IMR-90 (cell line): ENCODE results near the gene GNG2. TPM values are rescaled to one million over a fixed set of nuclear protein-coding genes. Genes with fewer than 3 reads are reported as not detected.

Experiments
- ATAC-seq: fragments of 200-7000 bp; cut with Tn5 transposase; 2 replicates; pipeline ENCODE4 v1.9.1; 2020; ENCODE audit warnings: low read depth, mild to moderate bottlenecking, moderate library complexity
- BruUV-seq: library from RNA; stranded (reverse); fragments of 400-500 nt; replicated peaks from 2 replicates; lab custom pipeline; 2021; lab: Mats Ljungman, UMichigan
- CTCF ChIA-PET: fragments of 300-600 bp; formaldehyde crosslinking; extraction: SDS; loops from one replicate; lab custom pipeline; 2021; ENCODE audit warnings: antibody characterized with exemption; lab: Yijun Ruan, JAX
- POLR2A ChIA-PET: fragments of 300-600 bp; sonication (Branson Sonifier 250); formaldehyde crosslinking; loops from one replicate; lab custom pipeline; 2022; ENCODE audit warnings: antibody characterized with exemption; ENCODE audit not compliant: unreplicated experiment; lab: Charles Lee
- DNase-seq: peaks from one replicate; pipeline ENCODE4 v3.0.0; 2013
- H2AFZ ChIP-seq: replicated peaks from 2 replicates; pipeline ENCODE3; 2013; ENCODE audit warnings: low read length, mild to moderate bottlenecking; ENCODE audit not compliant: poor library complexity
- H2AK5ac ChIP-seq: 2 replicates; pipeline ENCODE4 v1.6.1; 2013; ENCODE audit warnings: low read depth, low read length, inconsistent platforms
- H2AK9ac ChIP-seq: replicated peaks from 2 replicates; pipeline ENCODE3; 2013; ENCODE audit warnings: mild to moderate bottlenecking, low read depth, low read length, moderate library complexity; ENCODE audit not compliant: poor library complexity
- H2BK120ac ChIP-seq: 2 replicates; pipeline ENCODE4 v1.6.1; 2013; ENCODE audit warnings: low read depth, low read length, inconsistent platforms
- H2BK15ac ChIP-seq: 3 replicates; pipeline ENCODE4 v1.6.1; 2013; ENCODE audit warnings: low read depth, low read length, inconsistent platforms
- H2BK20ac ChIP-seq: 2 replicates; pipeline ENCODE4 v1.6.1; 2013; ENCODE audit warnings: low read depth, mild to moderate bottlenecking, inconsistent platforms, low read length, moderate library complexity
- H2BK5ac ChIP-seq: 2 replicates; pipeline ENCODE4 v1.6.1; 2013; ENCODE audit warnings: mild to moderate bottlenecking, low read depth, low read length, inconsistent platforms; ENCODE audit not compliant: poor library complexity, severe bottlenecking
- H3K14ac ChIP-seq: replicated peaks from 2 replicates; pipeline ENCODE4 v1.6.1; 2013; ENCODE audit warnings: low read depth, low read length, inconsistent platforms
- H3K18ac ChIP-seq: 2 replicates; pipeline ENCODE4 v1.6.1; 2013; ENCODE audit warnings: low read depth, low read length, control low read depth
- H3K23ac ChIP-seq: 2 replicates; pipeline ENCODE4 v1.6.1; 2013; ENCODE audit warnings: low read depth, low read length, inconsistent platforms
- H3K27ac ChIP-seq: 2 replicates; pipeline ENCODE4 v1.5.1; 2013; ENCODE audit warnings: mild to moderate bottlenecking, control low read depth, low read length; ENCODE audit not compliant: insufficient read depth
- H3K27me3 ChIP-seq: 2 replicates; pipeline ENCODE4 v1.6.1; 2013; ENCODE audit warnings: low read length; ENCODE audit not compliant: control insufficient read depth, insufficient read depth
- H3K36me3 ChIP-seq: 2 replicates; pipeline ENCODE4 v1.6.1; 2013; ENCODE audit warnings: low read length, mixed read lengths; ENCODE audit not compliant: control insufficient read depth, insufficient read depth
- H3K4ac ChIP-seq: 2 replicates; pipeline ENCODE4 v1.6.1; 2013; ENCODE audit warnings: low read depth, low read length, inconsistent platforms
- H3K4me1 ChIP-seq: 2 replicates; pipeline ENCODE4 v1.6.1; 2013; ENCODE audit warnings: low read length, mixed read lengths; ENCODE audit not compliant: control insufficient read depth, insufficient read depth
- H3K4me2 ChIP-seq: 2 replicates; pipeline ENCODE4 v1.6.1; 2013; ENCODE audit warnings: low read depth, mild to moderate bottlenecking, control low read depth, low read length, moderate library complexity
- H3K4me3 ChIP-seq: 2 replicates; pipeline ENCODE4 v1.5.1; 2013; ENCODE audit warnings: low read depth, mild to moderate bottlenecking, control low read depth, low read length, moderate library complexity; ENCODE audit not compliant: insufficient read depth
- H3K56ac ChIP-seq: 2 replicates; pipeline ENCODE4 v1.6.1; 2013; ENCODE audit warnings: low read length, inconsistent platforms; ENCODE audit not compliant: insufficient read depth; ENCODE audit errors: extremely low read depth
- H3K79me1 ChIP-seq, 2 experiments: 2 replicates each; pipeline ENCODE4 v1.6.1; 2013; ENCODE audit warnings: low read length in 2 of 2, inconsistent platforms in 1 of 2, low read depth in 1 of 2
- H3K9ac ChIP-seq: 2 replicates; pipeline ENCODE4 v1.6.1; 2013; ENCODE audit warnings: low read depth, low read length, control low read depth
- H3K9me1 ChIP-seq: 2 replicates; pipeline ENCODE4 v1.6.1; 2013; ENCODE audit warnings: low read length, inconsistent platforms; ENCODE audit not compliant: insufficient read depth
- H3K9me3 ChIP-seq: 2 replicates; pipeline ENCODE4 v1.6.1; 2013; ENCODE audit warnings: low read length; ENCODE audit not compliant: control insufficient read depth, insufficient read depth
- H4K20me1 ChIP-seq: 2 replicates; pipeline ENCODE4 v1.6.1; 2013; ENCODE audit warnings: low read length, inconsistent platforms; ENCODE audit not compliant: insufficient read depth
- H4K5ac ChIP-seq: 2 replicates; pipeline ENCODE4 v1.6.1; 2013; ENCODE audit warnings: mild to moderate bottlenecking, low read depth, low read length, control low read depth
- H4K8ac ChIP-seq, 2 experiments: 2 replicates each; pipeline ENCODE4 v1.6.1; 2013; ENCODE audit warnings: low read depth in 2 of 2, low read length in 2 of 2, control low read depth in 1 of 2, inconsistent platforms in 1 of 2
- H4K91ac ChIP-seq: 2 replicates; pipeline ENCODE4 v1.6.1; 2013; ENCODE audit warnings: low read depth, low read length, inconsistent platforms; ENCODE audit not compliant: insufficient read depth
- BHLHE40 ChIP-seq: fragments of 150-350 bp; IDR thresholded peaks from 2 replicates; pipeline ENCODE4 v1.6.1; 2016; ENCODE audit warnings: mild to moderate bottlenecking, low read depth, low read length
- CHD1 ChIP-seq: IDR thresholded peaks from 2 replicates; pipeline ENCODE4 v1.6.1; 2012; ENCODE audit warnings: low read depth, low read length, improper control_type of control experiment
- CTCF ChIP-seq: conservative IDR thresholded peaks from 2 replicates; pipeline ENCODE4 v1.5.1; 2012; ENCODE audit warnings: mild to moderate bottlenecking, low read depth, low read length, improper control_type of control experiment
- ELK1 ChIP-seq: fragments of 150-350 bp; IDR thresholded peaks from 2 replicates; pipeline ENCODE4 v1.6.1; 2016; ENCODE audit warnings: low read depth, mild to moderate bottlenecking, low read length, moderate library complexity, borderline replicate concordance
- FOS ChIP-seq: fragments of 150-350 bp; IDR thresholded peaks from 2 replicates; pipeline ENCODE4 v1.6.1; 2016; ENCODE audit warnings: low read depth, low read length
- MAFK ChIP-seq: IDR thresholded peaks from 2 replicates; pipeline ENCODE4 v1.6.1; 2012; ENCODE audit warnings: low read depth, low read length, improper control_type of control experiment
- MAZ ChIP-seq: IDR thresholded peaks from 2 replicates; pipeline ENCODE4 v1.6.1; 2012; ENCODE audit warnings: low read depth, mild to moderate bottlenecking, low read length, improper control_type of control experiment, moderate library complexity, borderline replicate concordance
- MXI1 ChIP-seq: IDR thresholded peaks from 2 replicates; pipeline ENCODE4 v1.6.1; 2012; ENCODE audit warnings: low read depth, mild to moderate bottlenecking, low read length, moderate library complexity, borderline replicate concordance
- NFE2L2 ChIP-seq: fragments of 150-350 bp; IDR thresholded peaks from 2 replicates; pipeline ENCODE4 v1.6.1; 2016; ENCODE audit warnings: low read depth, mild to moderate bottlenecking, low read length
- POLR2A ChIP-seq: IDR thresholded peaks from 2 replicates; pipeline ENCODE4 v1.6.1; 2012; ENCODE audit warnings: mild to moderate bottlenecking, low read depth, low read length
- RAD21 ChIP-seq: IDR thresholded peaks from 2 replicates; pipeline ENCODE4 v1.6.1; 2012; ENCODE audit warnings: low read length, improper control_type of control experiment
- USF2 ChIP-seq: fragments of 150-350 bp; IDR thresholded peaks from 2 replicates; pipeline ENCODE4 v1.6.1; 2017; ENCODE audit warnings: mild to moderate bottlenecking, antibody characterized with exemption, low read length, low read depth
- WGBS, 2 experiments: methylation state at CpG; one replicate each; pipeline versions ENCODE4 v1.1.5 to v1.1.7; 2013; ENCODE audit warnings: missing lambda C conversion rate in 2 of 2; ENCODE audit not compliant: insufficient read length in 1 of 2; ENCODE audit errors: extremely low coverage in 2 of 2; 5-methylcytosine and 5-hydroxymethylcytosine counted together
- dilution Hi-C: fragments of 300-500 bp; cut with HindIII; formaldehyde crosslinking; loops from one replicate; pipeline ENCODE4 v1.14.3; 2018; ENCODE audit warnings: low sequenced_read_pairs; ENCODE audit not compliant: unreplicated experiment
- in situ Hi-C: fragments of 300-500 bp; cut with MboI; formaldehyde crosslinking; loops from 3 replicates; pipeline ENCODE4 v1.14.3; 2019; ENCODE audit warnings: low sequenced_read_pairs, inconsistent platforms, mixed read lengths
- intact Hi-C: fragments of 100-400 bp; cut with micrococcal nuclease; formaldehyde crosslinking; loops from 2 replicates; pipeline ENCODE4 v1.10.0; 2022
- polyA plus RNA-seq, 3 experiments: library from polyadenylated mRNA; depleted of rRNA; stranded (reverse); fragments of >200 nt; gene quantifications; 2 replicates each; pipeline ENCODE4 v1.2.3, GENCODE V29; 2012; ENCODE audit warnings: low replicate concordance in 1 of 3
- total RNA-seq: library from RNA; depleted of rRNA; stranded (reverse); fragments of >200 nt; gene quantifications from 2 replicates; pipeline ENCODE4 v1.2.3, GENCODE V29; 2012

GNG2 gene
- total and polyA plus RNA-seq, 2 of the 4 experiments (the other 2 are of a cell fraction): 13.1 to 14.6 TPM

- intact Hi-C loops (no loop called here), dilution Hi-C loops (no loop called here), in situ Hi-C loops (no loop called here)
- Histone ChIP-seq H2AK5ac (no peak overlapping the region), H3K4me2 (no peak overlapping the region), H2BK5ac (no peak overlapping the region), H4K20me1 (no peaks in the 10 kb centered on the region), H4K91ac (no peak overlapping the region), H2AFZ (no peak overlapping the region), H4K5ac (no peak overlapping the region), H3K14ac (no peak overlapping the region), H3K9me3 (no peaks in the 10 kb centered on the region), H3K9me1 (peaks cover 3% of the 10 kb centered on the region; the same call in 1 of the 2 replicates), H2AK9ac (no peak overlapping the region), H2BK120ac (no peak overlapping the region), H3K4me3 (no peak overlapping the region), H3K27me3 (no peaks in the 10 kb centered on the region), H3K9ac (no peak overlapping the region), H4K8ac (no peak overlapping the region), H3K56ac (no peak overlapping the region), H3K23ac (no peak overlapping the region), H3K36me3 (peaks cover 2% of the 10 kb centered on the region; the same call in 1 of the 2 replicates), H2BK20ac (no peak overlapping the region), H3K27ac (no peak overlapping the region), H3K4ac (no peak overlapping the region), H2BK15ac (no peak overlapping the region), H3K79me1 (0 out of 4 replicates have a peak, but pooled peaks cover 0 to 2% of the 10 kb centered on the region in 2 experiments), H3K4me1 (peaks cover 8% of the 10 kb centered on the region), H3K18ac (no peak overlapping the region)
- ATAC-seq (no peak), DNase-seq (no peak)
- BruUV-seq: no TSS peak
- WGBS, 2 experiments: 100% methylated on average over 2 of the region's 4 CpGs; no CpG with 5 or more reads in 1 of the 2 experiments
- ChIA-PET CTCF (no interaction called here), POLR2A (no interaction called here)
- TF ChIP-seq FOS (no peak), CTCF (no peak), BHLHE40 (no peak), RAD21 (no peak), ELK1 (no peak), MXI1 (no peak), USF2 (no peak), POLR2A (no peak), CHD1 (no peak), MAZ (no peak), MAFK (no peak), NFE2L2 (no peak)
Measured at GRCh38 chr14:51924600-51924999, 64.2 kb downstream of the GNG2 start.
